Right kidney (tissue), 9 donors: ENCODE results near the gene MYH9.
"Not testable (repeated sequence)": the region's sequence is repeated elsewhere in the genome, so short reads cannot be mapped to it uniquely, and the experiment has no call there.

Experiments
- DNase-seq: peaks from one replicate; pipeline ENCODE4 v3.0.0-alpha.2; 2016
- long read RNA-seq, 8 donors: transcript quantifications; one replicate each; lab custom pipeline, GENCODE V29; 2026

The MYH9 gene
- long read RNA-seq, donor 1, partial matches to known transcripts, result 56 of 57 reads
- long read RNA-seq, donor 1, other reads (novel, unspliced or antisense), result 0 of 57 reads
- long read RNA-seq, donor 2, full-length matches to known transcripts, result 4 of 4 reads
- long read RNA-seq, donor 2, partial matches to known transcripts, result 0 of 4 reads
- long read RNA-seq, donor 2, other reads (novel, unspliced or antisense), result 0 of 4 reads
- long read RNA-seq, donor 3, partial matches to known transcripts, result 5 of 5 reads
- long read RNA-seq, donor 3, other reads (novel, unspliced or antisense), result 0 of 5 reads
- long read RNA-seq, donor 4, full-length matches to known transcripts, result 2 of 39 reads
- long read RNA-seq, donor 4, partial matches to known transcripts, result 37 of 39 reads
- long read RNA-seq, donor 4, other reads (novel, unspliced or antisense), result 0 of 39 reads
- long read RNA-seq, donor 5, full-length matches to known transcripts, result 2 of 2 reads
- long read RNA-seq, donor 5, partial matches to known transcripts, result 0 of 2 reads
- long read RNA-seq, donor 5, other reads (novel, unspliced or antisense), result 0 of 2 reads
- long read RNA-seq, donor 6, full-length matches to known transcripts, result 4 of 51 reads
- long read RNA-seq, donor 6, partial matches to known transcripts, result 47 of 51 reads
- long read RNA-seq, donor 6, other reads (novel, unspliced or antisense), result 0 of 51 reads
- long read RNA-seq, donor 7, full-length matches to known transcripts, result 2 of 42 reads
- long read RNA-seq, donor 7, partial matches to known transcripts, result 40 of 42 reads
- long read RNA-seq, donor 7, other reads (novel, unspliced or antisense), result 0 of 42 reads
- long read RNA-seq, donor 8, full-length matches to known transcripts, result 3 of 3 reads
- long read RNA-seq, donor 8, partial matches to known transcripts, result 0 of 3 reads
- long read RNA-seq, donor 8, other reads (novel, unspliced or antisense), result 0 of 3 reads

DNA sequence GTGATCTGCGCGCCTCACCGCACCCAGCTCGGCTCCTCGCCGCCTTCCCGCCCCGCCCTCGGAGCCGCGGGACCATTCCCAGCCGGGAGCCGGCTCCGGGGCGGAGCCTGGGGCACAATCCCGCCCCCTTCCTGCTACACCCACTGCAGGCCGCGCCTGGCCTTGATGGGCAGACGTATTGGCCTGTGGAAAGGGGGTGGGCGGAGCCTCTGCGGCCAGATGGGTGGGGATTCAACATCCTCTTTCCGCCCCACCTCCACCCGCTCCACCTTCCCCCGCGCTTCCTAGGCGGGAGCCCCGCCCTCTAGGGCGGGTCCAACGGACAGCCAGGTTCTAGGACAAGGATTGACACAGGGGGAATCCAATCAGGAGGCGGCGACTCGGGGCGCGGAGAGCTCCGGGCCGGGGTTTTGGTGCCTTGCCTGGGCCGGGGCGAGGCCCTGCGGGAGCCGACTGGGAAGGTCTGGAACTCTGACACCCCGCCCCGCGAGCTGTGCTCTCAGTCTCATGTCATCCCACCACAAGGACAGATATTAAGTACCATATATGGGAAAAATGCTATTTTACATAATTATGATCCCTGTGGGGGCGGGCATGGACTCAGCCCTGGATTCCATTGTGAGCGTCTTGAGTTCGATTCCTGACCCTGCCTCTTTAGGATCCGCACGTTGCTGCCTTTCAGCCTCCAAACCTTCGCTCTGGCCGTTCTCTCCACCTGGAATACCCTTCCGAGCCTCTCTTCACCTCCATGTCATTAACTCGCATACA is at the start of gene MYH9:
Gene MYH9, minus strand, starts transcription at position 9 of the 768 bp plus-strand sequence. CDS start 38,731 bp downstream, outside the sequence.
- DNase-seq, result peak; percentile 97

DNA sequence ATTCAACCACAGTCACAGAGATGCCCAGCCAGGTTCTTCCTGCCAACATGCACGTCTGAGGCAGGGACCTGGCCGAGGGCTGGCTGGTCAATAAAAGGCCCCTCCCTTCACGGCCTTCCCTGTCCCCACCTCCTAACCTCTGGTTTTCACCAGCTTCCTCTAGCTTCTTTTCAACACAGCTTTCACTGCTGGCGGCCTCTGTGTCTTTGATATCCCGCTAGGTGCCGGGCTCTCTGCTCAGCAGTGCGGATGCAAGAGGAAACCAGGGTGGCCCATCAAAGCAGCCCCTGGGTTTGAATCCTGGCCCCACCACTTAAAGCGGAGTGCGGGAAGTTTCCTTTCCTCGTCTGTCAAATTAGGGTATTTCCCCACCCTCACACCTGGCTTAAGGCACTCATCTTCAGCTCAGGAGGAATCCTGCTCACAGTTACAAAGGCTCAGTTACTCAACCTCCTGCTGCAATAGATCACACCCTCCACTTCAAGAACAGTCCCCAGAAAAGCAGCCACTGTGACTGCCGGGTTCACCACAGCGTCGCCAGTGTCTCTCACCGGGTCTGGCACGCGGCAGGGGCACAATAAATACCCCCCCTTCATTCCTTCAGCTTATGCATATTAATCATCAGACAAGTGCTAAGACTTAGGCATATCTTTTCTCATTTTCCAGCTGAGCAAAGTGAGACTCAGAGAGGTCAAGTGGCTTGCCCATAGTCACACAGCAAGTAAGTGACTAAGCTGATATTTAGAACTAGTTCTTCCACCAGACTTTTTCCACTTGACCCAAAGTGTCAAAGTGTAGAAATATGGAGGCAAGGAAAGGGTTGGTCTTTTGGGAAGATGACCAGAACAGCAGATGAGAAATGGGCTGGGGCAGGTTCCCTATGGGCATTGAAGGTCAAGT is 48.0 kb upstream of the MYH9 start:
- DNase-seq, result no peak

DNA sequence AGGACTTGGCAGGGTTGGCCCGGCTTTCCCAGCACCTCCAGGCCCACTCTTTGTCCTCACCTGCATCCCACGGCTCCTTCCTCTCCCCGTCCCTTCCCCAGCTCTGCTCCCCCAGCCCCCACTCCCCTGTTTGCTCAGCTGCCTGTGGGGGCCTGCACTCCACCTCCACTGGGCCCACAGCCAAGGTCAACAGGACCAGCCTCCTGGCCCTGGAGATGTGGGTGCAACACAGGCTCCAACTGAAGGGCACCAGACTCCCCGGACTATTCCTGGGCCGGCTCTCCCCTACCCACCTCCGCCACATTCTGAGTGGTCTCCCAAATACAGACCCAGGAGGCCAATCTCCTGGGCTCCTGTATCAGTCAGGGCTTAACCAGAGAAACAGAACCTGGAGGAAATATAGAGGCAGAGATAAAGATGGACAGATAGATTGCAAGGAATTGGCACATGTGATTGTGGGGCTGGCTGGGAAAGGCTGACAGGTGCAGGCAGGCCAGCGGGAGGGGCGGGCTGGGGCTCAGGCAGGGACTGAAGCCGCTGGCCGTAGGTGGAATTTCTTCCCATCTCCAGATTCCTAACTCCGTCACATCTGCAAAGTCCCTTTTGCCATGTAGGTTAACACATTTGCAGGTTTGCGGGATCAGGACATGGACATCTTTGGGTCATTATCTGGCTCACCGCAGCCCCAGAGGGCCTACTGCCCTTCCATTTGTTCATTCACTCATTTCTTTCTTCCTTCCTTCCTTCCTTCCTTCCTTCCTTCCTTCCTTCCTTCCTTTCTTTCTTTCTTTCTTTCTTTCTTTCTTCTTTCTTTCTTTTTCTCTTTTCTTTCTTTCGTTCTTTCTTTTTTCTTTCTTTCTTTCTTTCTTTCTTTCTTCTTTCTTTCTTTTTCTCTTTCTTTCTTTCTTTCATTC is 45.8 kb upstream of the MYH9 start:
- DNase-seq, result no peak

DNA sequence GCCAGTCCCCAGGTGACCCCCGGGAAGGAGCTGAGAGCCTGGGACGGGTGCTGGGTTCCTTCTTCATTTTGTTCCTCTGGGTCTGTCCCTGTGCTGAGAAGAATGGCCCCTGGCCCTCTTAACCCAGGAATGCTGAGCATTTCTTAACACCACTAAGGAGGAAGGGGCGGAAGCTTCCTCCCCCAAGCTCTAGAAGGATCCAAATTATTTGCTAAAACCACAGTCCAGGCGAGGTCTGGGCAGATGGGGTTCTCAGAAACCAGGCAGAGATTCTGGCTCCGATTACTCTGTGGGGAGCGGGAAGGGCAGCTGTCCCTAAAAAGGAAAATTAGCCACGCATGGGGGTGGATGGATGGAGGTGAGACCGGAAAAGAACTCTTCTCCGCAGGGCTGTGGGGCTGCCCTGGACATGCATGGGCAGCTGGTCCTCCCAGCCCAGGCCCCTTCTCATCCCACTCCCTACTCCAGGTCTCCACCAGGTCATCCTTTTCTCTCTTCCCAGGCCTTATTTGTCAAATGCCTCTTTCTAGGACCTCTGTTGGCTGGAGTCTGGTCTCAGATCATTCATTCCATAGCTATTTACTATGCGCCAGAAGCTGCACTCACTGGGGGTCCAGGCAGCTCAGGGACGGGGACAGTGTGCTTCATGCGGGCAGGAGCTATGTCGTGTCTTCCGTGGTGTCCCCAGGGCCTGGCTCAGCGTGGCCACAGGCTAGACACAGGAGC is 45.0 kb upstream of the MYH9 start:
- DNase-seq, result no peak

DNA sequence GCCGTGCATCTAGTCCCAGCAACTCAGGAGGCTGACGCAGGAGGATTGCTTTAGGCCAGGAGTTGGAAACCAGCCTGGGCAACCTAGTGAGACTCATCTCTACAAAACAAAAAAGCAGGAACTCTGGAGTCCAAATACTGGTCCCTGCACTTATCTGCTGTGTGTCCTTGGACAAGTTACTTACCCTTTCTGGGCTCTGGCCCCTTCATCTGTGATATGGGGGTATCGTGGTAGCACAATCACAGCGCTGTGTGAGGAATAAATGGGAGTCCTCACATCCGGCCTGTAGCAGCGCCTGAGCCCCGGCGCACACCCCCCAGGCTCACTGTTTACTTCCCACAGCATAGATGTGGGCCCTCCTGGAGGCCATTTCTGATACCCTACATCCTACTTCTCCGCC is 44.2 kb upstream of the MYH9 start:
- DNase-seq, result no peak

DNA sequence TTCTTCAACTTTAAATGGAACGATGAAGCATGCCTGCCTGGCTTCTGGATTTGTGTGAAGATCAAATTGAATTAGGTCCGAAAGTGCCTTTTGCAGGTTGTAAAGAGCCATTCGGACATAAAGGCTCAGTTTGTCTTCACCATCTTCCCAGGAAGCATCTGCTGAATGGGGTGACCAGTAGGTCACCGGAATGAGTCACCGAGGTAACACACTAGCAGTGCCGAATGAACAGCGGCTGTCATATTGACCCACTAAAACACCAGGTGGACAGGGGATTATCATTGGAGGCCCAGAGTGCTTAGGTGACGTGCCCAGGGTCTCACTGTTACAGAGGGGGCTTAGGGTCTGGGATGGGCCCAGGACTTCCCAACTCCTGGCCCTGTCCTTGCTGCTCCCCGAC is 43.1 kb upstream of the MYH9 start:
- no peak for DNase-seq

DNA sequence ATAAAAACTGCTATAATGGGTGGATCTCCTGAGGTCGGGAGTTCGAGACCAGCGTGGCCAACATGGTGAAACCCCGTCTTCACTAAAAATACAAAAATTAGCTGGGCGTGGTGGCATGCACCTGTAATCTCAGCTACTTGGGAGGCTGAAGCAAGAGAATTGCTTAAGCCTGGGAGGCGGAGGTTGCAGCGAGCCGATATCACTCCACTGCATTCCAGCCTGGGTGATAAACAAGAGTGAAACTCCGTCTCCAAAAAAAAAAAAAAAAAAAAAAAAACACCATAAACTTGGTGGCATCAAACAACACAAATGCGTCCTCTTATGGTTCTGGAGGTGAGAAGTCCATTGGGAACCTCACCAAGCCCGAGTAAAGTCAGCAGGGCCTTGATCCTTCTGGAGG is 40.2 kb upstream of the MYH9 start:
- DNase-seq, result not testable (repeated sequence)

DNA sequence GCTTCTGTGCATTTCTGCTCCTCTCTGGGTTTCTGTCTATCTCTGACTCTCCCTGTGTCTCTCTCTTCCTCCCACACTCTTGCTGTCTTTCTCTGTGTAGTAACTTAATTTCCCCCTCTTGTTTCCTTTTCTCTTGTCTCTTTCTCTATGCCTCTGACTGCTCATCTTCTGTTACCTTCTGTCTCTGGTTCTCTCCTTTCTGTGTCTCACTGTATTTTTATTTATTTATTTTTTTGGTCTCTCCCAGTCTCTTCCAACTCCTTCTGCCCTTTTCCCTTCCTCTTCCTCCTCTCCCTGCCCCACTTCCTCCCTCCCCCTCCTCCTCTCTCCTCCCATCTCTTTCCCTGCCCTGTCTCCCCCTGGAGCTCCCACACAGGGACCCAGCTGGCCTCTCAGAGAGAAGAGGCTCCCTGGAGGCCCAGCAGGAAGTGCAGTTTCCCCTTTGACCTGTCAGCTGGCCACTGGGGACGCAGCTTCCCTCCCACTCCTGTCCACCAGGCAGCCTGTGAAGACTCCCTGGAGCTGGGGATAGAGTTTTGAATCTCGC is 38.3 kb upstream of the MYH9 start:
- no peak for DNase-seq

DNA sequence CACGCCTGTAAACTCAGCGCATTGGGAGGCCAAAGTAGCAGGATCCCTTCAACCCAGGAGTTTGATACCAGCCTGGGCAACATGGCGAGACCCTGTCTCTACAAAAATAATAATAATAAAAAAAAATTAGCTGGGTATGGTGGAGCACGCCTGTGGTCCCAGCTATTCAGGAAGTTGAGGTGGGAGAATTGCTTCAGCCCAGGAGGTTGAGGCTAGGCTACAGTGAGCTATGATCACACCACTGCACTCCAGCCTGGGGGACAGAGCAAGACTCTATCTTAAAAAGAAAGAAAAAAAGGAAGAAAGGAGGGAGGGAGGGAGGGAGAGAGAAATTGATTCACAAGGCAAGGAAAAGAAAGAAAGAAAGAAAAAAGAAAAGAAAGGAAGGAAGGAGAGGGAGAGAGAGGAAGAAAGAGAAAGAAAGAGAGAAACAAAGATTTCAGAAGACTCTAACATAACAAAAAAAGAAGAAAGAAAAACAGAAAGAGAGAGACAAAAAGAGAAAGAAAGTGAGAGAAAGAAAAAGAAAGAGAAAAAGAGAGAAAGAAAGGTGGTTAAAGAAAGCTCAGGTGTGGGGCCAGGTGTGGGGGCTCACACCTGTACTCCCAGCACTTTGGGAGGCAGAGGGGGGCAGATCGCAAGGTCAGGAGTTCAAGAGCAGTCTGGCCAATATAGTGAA is 37.3 kb upstream of the MYH9 start:
- no peak for DNase-seq

DNA sequence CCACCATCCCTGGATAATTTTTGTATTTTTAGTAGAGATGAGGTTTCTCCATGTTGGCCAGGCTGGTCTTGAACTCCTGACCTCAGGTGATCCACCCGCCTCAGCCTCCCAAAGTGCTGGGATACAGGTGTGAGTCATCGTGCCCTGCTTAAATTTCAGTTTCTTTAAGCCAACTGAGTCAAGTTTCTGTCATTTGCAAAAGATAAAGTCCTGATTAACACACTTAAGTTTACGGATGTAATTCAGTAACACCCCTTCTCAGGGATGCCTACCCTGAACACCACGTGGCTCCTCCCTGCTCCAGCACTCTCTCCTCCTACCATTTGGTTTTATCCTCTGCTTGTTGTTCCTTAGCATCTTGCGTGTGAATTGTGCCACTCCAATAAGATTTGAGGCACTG is 36.7 kb upstream of the MYH9 start:
- DNase-seq, result not testable (repeated sequence)

DNA sequence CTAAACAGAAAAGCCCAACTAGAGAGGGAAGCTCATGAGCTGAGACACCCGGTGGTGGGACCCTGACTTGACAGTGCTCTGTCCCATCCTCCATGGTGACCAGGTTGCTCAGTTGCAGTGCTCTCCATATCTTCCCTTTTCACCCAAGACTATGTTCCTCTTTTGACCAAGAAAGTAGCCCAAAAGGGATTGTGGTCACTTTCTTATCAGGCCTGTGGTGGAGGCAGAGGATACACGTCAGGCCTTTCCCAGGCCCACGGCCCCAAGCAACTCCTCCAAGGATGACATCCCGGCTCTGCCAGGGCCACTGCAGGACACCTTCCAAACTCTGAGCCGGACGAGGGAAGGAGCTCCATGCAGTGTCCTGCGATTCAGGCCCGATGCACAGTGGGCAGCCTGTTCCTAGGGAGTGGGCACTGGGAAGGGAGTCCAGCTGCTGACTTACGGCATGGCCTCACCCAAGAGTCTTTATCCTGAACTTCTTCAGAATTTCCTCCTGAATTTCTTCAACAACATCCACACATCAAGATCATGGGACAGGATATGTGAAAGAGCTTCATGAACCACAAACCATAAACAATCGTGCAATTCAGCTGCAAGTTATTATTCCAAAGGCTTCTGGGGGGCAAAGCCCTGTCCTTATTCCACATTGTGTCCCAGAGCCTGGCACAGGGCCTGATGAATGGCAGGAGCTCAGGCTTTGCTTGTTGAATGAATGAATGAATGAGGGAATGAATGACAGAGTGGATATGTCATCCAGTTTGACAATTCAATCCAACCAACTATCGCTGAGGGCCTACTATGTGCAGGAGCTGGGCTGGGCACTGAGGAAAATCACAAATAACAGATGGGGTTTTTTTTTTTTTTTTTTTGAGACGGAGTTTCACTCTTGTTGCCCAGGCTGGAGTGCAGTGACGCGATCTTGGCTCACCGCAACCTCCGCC is 36.0 kb upstream of the MYH9 start:
- DNase-seq, result no peak

DNA sequence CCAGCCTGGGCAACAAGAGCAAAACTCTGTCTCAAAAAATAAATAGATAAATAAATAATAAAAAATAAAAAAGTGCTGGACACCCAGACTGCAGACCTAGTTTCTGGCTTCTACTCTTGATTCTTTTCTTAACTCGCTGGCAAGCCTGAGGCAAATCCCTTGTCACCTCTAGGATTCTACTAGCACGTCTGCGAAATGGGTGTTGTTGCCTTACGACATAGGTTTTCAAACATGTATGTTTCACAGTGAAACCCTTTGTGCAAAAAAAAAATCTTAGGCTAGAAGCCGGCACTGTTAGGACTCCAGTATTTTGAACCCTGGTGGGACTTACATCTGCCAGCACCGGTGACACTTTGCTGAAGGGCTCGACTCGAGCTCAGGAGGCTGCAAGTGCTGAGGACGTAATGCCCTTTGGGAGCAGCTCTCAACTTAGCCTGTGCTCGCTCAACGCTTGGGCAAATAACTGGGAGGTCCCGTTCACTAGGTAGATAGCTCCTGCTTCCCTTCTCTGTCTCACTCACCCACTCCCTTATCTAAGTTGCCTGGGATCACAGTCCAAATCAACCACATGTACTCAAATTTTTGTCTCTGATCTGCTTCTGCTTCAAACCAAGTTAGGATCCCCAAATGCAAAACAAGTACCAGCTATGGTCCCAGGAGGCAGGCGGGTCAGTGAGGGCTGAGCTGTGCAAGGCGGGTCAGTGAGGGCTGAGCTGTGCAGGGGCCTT is 34.7 kb upstream of the MYH9 start:
- DNase-seq, result no peak

DNA sequence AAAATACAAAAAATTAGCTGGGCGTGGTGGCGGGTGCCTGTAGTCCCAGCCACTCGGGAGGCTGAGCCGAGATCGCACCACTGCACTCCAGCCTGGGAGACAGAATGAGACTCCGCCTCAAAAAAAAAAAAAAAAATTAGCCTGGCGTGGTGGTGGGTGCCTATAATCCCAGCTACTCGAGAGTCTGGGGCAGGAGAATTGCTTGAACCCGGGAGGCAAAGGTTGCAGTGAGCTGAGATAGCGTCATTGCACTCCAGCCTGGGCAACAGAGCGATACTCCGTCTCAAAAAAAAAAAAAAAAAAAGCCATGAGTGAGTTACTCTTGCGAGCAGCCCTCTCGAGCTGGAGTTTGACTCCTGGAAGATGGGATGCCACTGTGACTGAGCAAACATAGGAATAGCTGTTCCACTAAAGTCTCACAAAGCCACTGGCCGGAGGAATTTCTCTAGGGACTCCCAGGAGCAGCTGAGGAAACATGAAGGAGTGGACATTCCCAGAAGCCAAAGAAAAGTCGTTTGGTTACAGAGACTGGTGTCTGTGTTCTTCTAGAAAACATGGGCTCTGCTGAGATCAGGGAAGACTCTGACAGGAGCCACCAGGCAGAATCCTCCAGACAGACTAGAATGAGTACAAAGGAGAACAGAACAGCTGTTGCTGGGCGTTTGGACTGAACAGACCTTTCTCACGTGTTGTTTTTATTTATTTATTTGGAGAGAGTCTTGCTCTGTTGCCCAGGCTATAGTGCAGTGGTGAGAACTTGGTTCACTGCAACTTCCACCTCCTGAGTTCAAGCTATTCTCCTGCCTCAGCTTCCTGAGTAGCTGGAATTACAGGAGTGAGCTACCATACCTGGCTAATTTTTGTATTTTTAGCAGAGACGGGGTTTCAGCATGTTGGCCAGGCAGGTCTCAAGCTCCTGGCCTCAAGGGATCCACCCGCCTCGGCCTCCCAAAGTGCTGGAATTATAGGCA is 32.4 kb upstream of the MYH9 start:
- no peak for DNase-seq

DNA sequence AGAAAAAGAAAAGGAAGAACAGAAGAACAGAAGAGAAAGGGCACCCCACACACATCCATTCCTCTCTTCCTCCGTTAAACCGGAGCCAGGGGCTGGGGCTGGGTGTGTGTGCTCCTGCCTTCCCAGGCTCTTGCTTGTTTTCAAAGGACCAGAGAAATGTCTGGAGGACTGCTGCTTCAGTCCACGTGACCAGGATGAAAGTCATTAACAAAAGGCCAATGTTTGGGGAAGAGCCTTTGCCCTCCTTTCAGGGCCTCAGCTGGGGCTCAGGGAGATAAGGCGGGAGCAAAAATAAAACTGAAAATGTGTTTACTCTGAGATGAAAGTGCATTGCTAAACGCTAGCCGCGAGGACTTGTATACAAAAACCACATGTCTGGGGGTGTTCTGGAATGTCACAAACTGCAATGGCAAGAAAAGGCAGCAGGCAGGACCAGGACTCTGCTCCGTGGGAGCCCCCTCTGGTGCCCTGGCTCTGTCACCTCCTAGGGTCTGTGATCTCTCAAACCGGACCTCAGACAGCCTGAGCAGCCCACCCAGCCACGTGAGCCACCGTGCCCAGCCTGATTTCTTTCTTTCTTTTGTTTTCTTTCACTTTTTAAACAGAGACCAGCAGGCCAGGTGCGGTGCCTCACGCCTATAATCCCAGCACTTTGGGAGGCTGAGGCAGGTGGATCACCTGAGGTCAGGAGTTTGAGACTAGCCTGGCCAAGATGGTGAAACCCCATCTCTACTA is 31.6 kb upstream of the MYH9 start:
- DNase-seq, result peak; percentile 63

DNA sequence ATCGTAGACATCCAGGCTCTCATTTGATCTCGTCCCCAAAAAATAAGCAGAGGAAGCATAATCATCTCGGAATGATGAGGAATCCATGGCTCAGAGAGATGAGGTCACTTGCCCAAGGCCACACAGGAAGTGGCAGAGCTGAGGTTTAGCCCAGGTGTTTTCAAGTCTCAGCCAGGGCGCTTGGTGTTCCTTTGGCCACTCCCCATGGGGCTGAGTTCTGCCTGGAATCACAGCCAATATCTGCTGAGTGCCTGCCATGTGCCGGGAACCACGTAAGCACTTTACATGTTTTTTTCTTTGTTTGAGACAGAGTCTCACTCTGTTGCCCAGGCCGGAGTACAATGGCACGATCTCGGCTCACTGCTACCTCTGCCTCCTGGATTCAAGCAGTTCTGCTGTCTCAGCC is 29.5 kb upstream of the MYH9 start:
- DNase-seq, result no peak
